Lower leg skin (tissue), 3 donors: ENCODE results near the gene DIP2B.

Source experiments
- POLR2A ChIP-seq, 2 donors: fragments of 450-650 bp; IDR thresholded peaks; one replicate each; pipeline ENCODE4 v1.6.1; 2016 to 2017; ENCODE audit warnings: antibody characterized with exemption in 2 of 2, mild to moderate bottlenecking in 1 of 2, moderate library complexity in 1 of 2
- TF ChIP-seq, protein P1 (sequence below), 3 donors: fragments of 450-650 bp; IDR thresholded peaks; one replicate each; pipeline ENCODE4 v1.5.1; 2016; ENCODE audit warnings: antibody characterized with exemption in 3 of 3, mild to moderate bottlenecking in 3 of 3, moderate library complexity in 2 of 3

- no peak for TF ChIP-seq POLR2A (IDR thresholded peaks at IDR 0.05)
- TF ChIP-seq, protein P1, sequence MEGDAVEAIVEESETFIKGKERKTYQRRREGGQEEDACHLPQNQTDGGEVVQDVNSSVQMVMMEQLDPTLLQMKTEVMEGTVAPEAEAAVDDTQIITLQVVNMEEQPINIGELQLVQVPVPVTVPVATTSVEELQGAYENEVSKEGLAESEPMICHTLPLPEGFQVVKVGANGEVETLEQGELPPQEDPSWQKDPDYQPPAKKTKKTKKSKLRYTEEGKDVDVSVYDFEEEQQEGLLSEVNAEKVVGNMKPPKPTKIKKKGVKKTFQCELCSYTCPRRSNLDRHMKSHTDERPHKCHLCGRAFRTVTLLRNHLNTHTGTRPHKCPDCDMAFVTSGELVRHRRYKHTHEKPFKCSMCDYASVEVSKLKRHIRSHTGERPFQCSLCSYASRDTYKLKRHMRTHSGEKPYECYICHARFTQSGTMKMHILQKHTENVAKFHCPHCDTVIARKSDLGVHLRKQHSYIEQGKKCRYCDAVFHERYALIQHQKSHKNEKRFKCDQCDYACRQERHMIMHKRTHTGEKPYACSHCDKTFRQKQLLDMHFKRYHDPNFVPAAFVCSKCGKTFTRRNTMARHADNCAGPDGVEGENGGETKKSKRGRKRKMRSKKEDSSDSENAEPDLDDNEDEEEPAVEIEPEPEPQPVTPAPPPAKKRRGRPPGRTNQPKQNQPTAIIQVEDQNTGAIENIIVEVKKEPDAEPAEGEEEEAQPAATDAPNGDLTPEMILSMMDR (IDR thresholded peaks at IDR 0.05), result no peak
These were observed 245.6 kb downstream of the DIP2B start for GRCh38 chr12:50750366-50750765.
